Naive thymus-derived CD4-positive, alpha-beta T cell (primary cell): ENCODE measurements around the gene TNPO1. TPM values are rescaled to one million over a fixed set of nuclear protein-coding genes. Genes with fewer than 3 reads are reported as not detected.
A peak's percentile ranks its signal among the peaks of the same experiment; 100 is the strongest.
"Not testable (repeated sequence)": the region's sequence is repeated elsewhere in the genome, so short reads cannot be mapped to it uniquely, and the experiment has no call there.

Experiments
- ATAC-seq: fragments of 150-1000 bp; cut with Tn5 transposase; 2 replicates; pipeline ENCODE4 v1.10.0; 2021; ENCODE audit warnings: mild to moderate bottlenecking, moderate library complexity
- CTCF ChIA-PET: fragments of 350-600 bp; sonication (Branson Sonifier 250); formaldehyde crosslinking; loops from one replicate; lab custom pipeline; 2021; ENCODE audit warnings: antibody characterized with exemption; lab: Charles Lee
- POLR2A ChIA-PET: fragments of 350-600 bp; sonication (Branson Sonifier 250); formaldehyde crosslinking; loops from one replicate; lab custom pipeline; 2021; ENCODE audit warnings: antibody characterized with exemption, inconsistent platforms; lab: Charles Lee
- DNase-seq, 9 donors: peaks; one replicate each; pipeline versions ENCODE4 v3.0.0 to v3.0.0-alpha.2; 2020 to 2022; ENCODE audit warnings: mixed read lengths in 1 of 9
- H3K27ac ChIP-seq: one replicate; pipeline ENCODE4 v1.7.0; 2013; ENCODE audit warnings: mild to moderate bottlenecking, low read depth, low read length, moderate library complexity
- H3K27me3 ChIP-seq, 2 donors: one replicate each; pipeline ENCODE4 v1.7.0; 2013; ENCODE audit warnings: low read length in 2 of 2, mild to moderate bottlenecking in 2 of 2, moderate library complexity in 2 of 2; ENCODE audit not compliant: control insufficient read depth in 2 of 2, insufficient read depth in 2 of 2
- H3K36me3 ChIP-seq, 3 experiments: 1 replicate in 2 of 3; 2 replicates in 1 of 3; pipeline ENCODE4 v1.7.0; 2013; ENCODE audit warnings: low read length in 3 of 3, mild to moderate bottlenecking in 3 of 3, moderate library complexity in 1 of 3; ENCODE audit not compliant: insufficient read depth in 3 of 3, control insufficient read depth in 2 of 3
- H3K4me1 ChIP-seq, 2 donors: one replicate each; pipeline ENCODE4 v1.7.0; 2013; ENCODE audit warnings: low read length in 2 of 2, mild to moderate bottlenecking in 2 of 2, moderate library complexity in 1 of 2; ENCODE audit not compliant: control insufficient read depth in 2 of 2, insufficient read depth in 2 of 2
- H3K4me3 ChIP-seq: 2 replicates; pipeline ENCODE4 v1.7.0; 2013; ENCODE audit warnings: mild to moderate bottlenecking, low read length
- H3K9me3 ChIP-seq, 3 experiments: 1 replicate in 2 of 3; 2 replicates in 1 of 3; pipeline ENCODE4 v1.7.0; 2013; ENCODE audit warnings: low read length in 3 of 3; ENCODE audit not compliant: control insufficient read depth in 2 of 3
- H3K27ac Mint-ChIP-seq, 9 donors: one replicate each; pipeline ENCODE4 v1.8.0; 2020 to 2022; ENCODE audit warnings: mixed read lengths in 9 of 9, mild to moderate bottlenecking in 8 of 9, moderate library complexity in 5 of 9, inconsistent platforms in 2 of 9
- H3K27me3 Mint-ChIP-seq, 5 donors: one replicate each; pipeline ENCODE4 v1.8.0; 2021 to 2022; ENCODE audit warnings: mixed read lengths in 5 of 5, mild to moderate bottlenecking in 1 of 5
- H3K36me3 Mint-ChIP-seq, 5 donors: one replicate each; pipeline ENCODE4 v1.8.0; 2020 to 2022; ENCODE audit warnings: mixed read lengths in 5 of 5, mild to moderate bottlenecking in 3 of 5, inconsistent platforms in 1 of 5
- H3K4me1 Mint-ChIP-seq, 7 donors: one replicate each; pipeline ENCODE4 v1.8.0; 2020 to 2022; ENCODE audit warnings: mixed read lengths in 7 of 7, mild to moderate bottlenecking in 3 of 7, inconsistent platforms in 1 of 7
- H3K4me3 Mint-ChIP-seq, 10 donors: one replicate each; pipeline ENCODE4 v1.8.0; 2020 to 2022; ENCODE audit warnings: mild to moderate bottlenecking in 10 of 10, mixed read lengths in 10 of 10, moderate library complexity in 6 of 10, inconsistent platforms in 2 of 10
- H3K9me3 Mint-ChIP-seq, 11 donors: one replicate each; pipeline ENCODE4 v1.8.0; 2020 to 2022; ENCODE audit warnings: mixed read lengths in 11 of 11, mild to moderate bottlenecking in 4 of 11, inconsistent platforms in 1 of 11, moderate library complexity in 1 of 11
- intact Hi-C, 2 donors: fragments of 100-400 bp; cut with micrococcal nuclease; formaldehyde crosslinking; loops; one replicate each; pipeline ENCODE4 v1.15.1; 2023
- polyA plus RNA-seq, 2 donors: library from polyadenylated mRNA; unstranded; fragments of 300-500 nt; fragmentation: Illumina TruSeq; gene quantifications; one replicate each; pipeline ENCODE4 v1.2.3, GENCODE V29; 2021
- total RNA-seq, 6 experiments: library from RNA in 5 of 6; stranded (reverse) in 5 of 6; gene quantifications; 1 replicate in 5 of 6; 2 replicates in 1 of 6; pipeline ENCODE4 v1.2.3 and lab custom pipeline; 2021 to 2026

TNPO1 gene
- total and polyA plus RNA-seq, 7 experiments from 2014 or later, result 52.8 to 96.3 (median 74.4) TPM

GRCh38 chr5:72920690-72921502, 104.4 kb downstream of the TNPO1 start:
- Histone ChIP-seq H3K9me3 (no peaks in the 10 kb centered on the region), H3K27ac (no peak overlapping the region), H3K4me3 (no peak overlapping the region), H3K4me1 (no peaks in the 10 kb centered on the region), H3K27me3 (no peaks in the 10 kb centered on the region), H3K36me3 (no peaks in the 10 kb centered on the region)
- DNase-seq, result peak in 1 of 9 donors; percentile 1
- intact Hi-C loops, result loop anchor here (1.0 to 5.0 kb wide), 5 partner anchors 9 to 615 kb away; no protein-coding TSS in a partner anchor
- Mint-ChIP-seq H3K27ac (no peak overlapping the region), H3K36me3 (no peaks in the 10 kb centered on the region), H3K27me3 (no peaks in the 10 kb centered on the region), H3K9me3 (no peaks in the 10 kb centered on the region), H3K4me1 (peaks cover 0 to 1% (median 0%) of the 10 kb centered on the region in 7 donors), H3K4me3 (no peak overlapping the region)
- POLR2A ChIA-PET, result no interaction called here
- ATAC-seq, result peak; percentile 50
- CTCF ChIA-PET, result no interaction called here

GRCh38 chr5:72921886-72922285, 105.4 kb downstream of the TNPO1 start:
- Mint-ChIP-seq H3K36me3 (peaks cover 0 to under 1% (median 0%) of the 10 kb centered on the region in 5 donors), H3K4me1 (peaks cover 0 to under 1% (median 0%) of the 10 kb centered on the region in 7 donors), H3K27ac (no peak overlapping the region), H3K27me3 (peaks cover 0 to 5% (median under 1%) of the 10 kb centered on the region in 5 donors), H3K4me3 (no peak overlapping the region), H3K9me3 (peaks cover 0 to 2% (median 0%) of the 10 kb centered on the region in 11 donors)
- intact Hi-C loops, result loop anchor here (1.0 to 5.0 kb wide), 4 partner anchors 10 to 614 kb away; no protein-coding TSS in a partner anchor
- Histone ChIP-seq H3K27me3 (no peaks in the 10 kb centered on the region), H3K36me3 (no peaks in the 10 kb centered on the region), H3K4me1 (no peaks in the 10 kb centered on the region), H3K9me3 (no peaks in the 10 kb centered on the region), H3K4me3 (no peak overlapping the region), H3K27ac (no peak overlapping the region)
- ATAC-seq, result no peak
- CTCF ChIA-PET, result no interaction called here
- POLR2A ChIA-PET, result no interaction called here
- DNase-seq, result no peak

- Histone ChIP-seq H3K27me3 (no peaks in the 10 kb centered on the region), H3K4me1 (no peaks in the 10 kb centered on the region), H3K9me3 (no peaks in the 10 kb centered on the region), H3K36me3 (no peaks in the 10 kb centered on the region), H3K4me3 (no peak overlapping the region), H3K27ac (no peak overlapping the region)
- no peak for ATAC-seq
- Mint-ChIP-seq H3K9me3 (peaks cover 0 to 3% (median 0%) of the 10 kb centered on the region in 11 donors), H3K27ac (no peak overlapping the region), H3K36me3 (peaks cover 0 to 4% (median 0%) of the 10 kb centered on the region in 5 donors), H3K4me3 (no peak overlapping the region), H3K4me1 (no peaks in the 10 kb centered on the region), H3K27me3 (peaks cover 0 to 5% (median 4%) of the 10 kb centered on the region in 5 donors)
- ChIA-PET POLR2A (no interaction called here), CTCF (no interaction called here)
- intact Hi-C loops, result loop anchor here in 1 of 2 donors (5.0 kb wide), 1 partner anchor 530 kb away; no protein-coding TSS in a partner anchor
- no peak for DNase-seq
These were observed 106.0 kb downstream of the TNPO1 start for GRCh38 chr5:72922422-72922821.

GRCh38 chr5:72925336-72926010, 109.0 kb downstream of the TNPO1 start:
- H3K9me3 Mint-ChIP-seq, result peaks cover 0 to 3% (median 0%) of the 10 kb centered on the region in 11 donors
- no peaks in the 10 kb centered on the region for H3K4me1 ChIP-seq
- DNase-seq (no peak), ATAC-seq (no peak)
- no peak overlapping the region for H3K27ac ChIP-seq
- no peaks in the 10 kb centered on the region for H3K9me3 ChIP-seq
- no peaks in the 10 kb centered on the region for H3K36me3 ChIP-seq
- peaks cover 4 to 11% (median 5%) of the 10 kb centered on the region in 5 donors for H3K27me3 Mint-ChIP-seq
- no peak overlapping the region for H3K27ac Mint-ChIP-seq
- no peak overlapping the region for H3K4me3 ChIP-seq
- H3K27me3 ChIP-seq, result no peaks in the 10 kb centered on the region
- H3K4me3 Mint-ChIP-seq, result no peak overlapping the region
- H3K36me3 Mint-ChIP-seq, result peaks cover 0 to 4% (median 0%) of the 10 kb centered on the region in 5 donors
- CTCF ChIA-PET, result no interaction called here
- POLR2A ChIA-PET, result no interaction called here
- intact Hi-C loops, result no loop called here
- H3K4me1 Mint-ChIP-seq, result no peaks in the 10 kb centered on the region

- peaks cover 22 to 37% (median 26%) of the 10 kb centered on the region in 5 donors for H3K27me3 Mint-ChIP-seq
- H3K36me3 Mint-ChIP-seq, H3K9me3 Mint-ChIP-seq, H3K27me3 ChIP-seq, H3K4me3 ChIP-seq, H3K27ac ChIP-seq, POLR2A ChIA-PET, H3K4me1 Mint-ChIP-seq, DNase-seq, intact Hi-C loops, H3K27ac Mint-ChIP-seq, ATAC-seq, CTCF ChIA-PET, H3K36me3 ChIP-seq, H3K4me3 Mint-ChIP-seq, H3K4me1 ChIP-seq, H3K9me3 ChIP-seq: not testable (repeated sequence)
These were observed 116.2 kb downstream of the TNPO1 start for GRCh38 chr5:72932686-72933085.

- H3K4me3 ChIP-seq, POLR2A ChIA-PET, intact Hi-C loops, H3K4me1 ChIP-seq, CTCF ChIA-PET, H3K4me3 Mint-ChIP-seq, H3K9me3 Mint-ChIP-seq, H3K27ac ChIP-seq, H3K36me3 ChIP-seq, H3K9me3 ChIP-seq, H3K36me3 Mint-ChIP-seq, H3K4me1 Mint-ChIP-seq, DNase-seq, H3K27ac Mint-ChIP-seq, H3K27me3 ChIP-seq, ATAC-seq: not testable (repeated sequence)
- peaks cover 28 to 52% (median 43%) of the 10 kb centered on the region in 5 donors for H3K27me3 Mint-ChIP-seq
These were observed 118.7 kb downstream of the TNPO1 start for GRCh38 chr5:72934953-72935725.
